Loucy (cell line): ENCODE measurements around the gene ACTA2.

ENCODE experiments used
- H2AFZ ChIP-seq: fragments of 200-600 bp; sonication (generic); 2 replicates; pipeline ENCODE4 v1.6.0; 2016; ENCODE audit warnings: antibody characterized with exemption, mild to moderate bottlenecking, low read length, moderate library complexity
- H3F3A ChIP-seq: fragments of 200-600 bp; 2 replicates; pipeline ENCODE4 v1.6.0; 2016; ENCODE audit warnings: antibody characterized with exemption, low read depth, mild to moderate bottlenecking
- H3K27me3 ChIP-seq: fragments of 200-600 bp; sonication (generic); 2 replicates; pipeline ENCODE4 v1.6.1; 2014; ENCODE audit warnings: low read length, mild to moderate bottlenecking; ENCODE audit not compliant: insufficient read depth, poor library complexity, severe bottlenecking
- H3K36me3 ChIP-seq: fragments of 200-600 bp; sonication (generic); 2 replicates; pipeline ENCODE4 v1.6.1; 2016; ENCODE audit warnings: low read length; ENCODE audit not compliant: insufficient read depth
- H3K4me1 ChIP-seq: fragments of 200-600 bp; sonication (generic); 2 replicates; pipeline ENCODE4 v1.5.1; 2014; ENCODE audit warnings: low read length, mild to moderate bottlenecking; ENCODE audit not compliant: insufficient read depth, poor library complexity, severe bottlenecking
- H3K4me2 ChIP-seq: fragments of 200-600 bp; sonication (generic); 2 replicates; pipeline ENCODE4 v1.6.0; 2014; ENCODE audit warnings: antibody characterized with exemption, low read length, low read depth, mild to moderate bottlenecking; ENCODE audit not compliant: poor library complexity, severe bottlenecking
- H3K4me3 ChIP-seq: fragments of 200-600 bp; sonication (generic); 2 replicates; pipeline ENCODE4 v1.5.1; 2014; ENCODE audit warnings: low read length, mild to moderate bottlenecking, mixed read lengths; ENCODE audit not compliant: poor library complexity, severe bottlenecking
- H3K79me2 ChIP-seq: fragments of 200-600 bp; sonication (generic); 2 replicates; pipeline ENCODE4 v1.6.1; 2014; ENCODE audit warnings: low read length; ENCODE audit not compliant: insufficient read depth
- H3K9ac ChIP-seq: fragments of 200-600 bp; sonication (generic); 2 replicates; pipeline ENCODE4 v1.6.0; 2014; ENCODE audit warnings: mild to moderate bottlenecking, low read depth, low read length, moderate library complexity; ENCODE audit not compliant: poor library complexity, severe bottlenecking
- H3K9me2 ChIP-seq: fragments of 200-600 bp; sonication (generic); replicated peaks from 2 replicates; pipeline ENCODE4 v1.6.1; 2016; ENCODE audit warnings: low read depth, low read length, mixed read lengths
- H3K9me3 ChIP-seq: fragments of 200-600 bp; sonication (generic); 2 replicates; pipeline ENCODE4 v1.6.1; 2014; ENCODE audit warnings: mild to moderate bottlenecking, antibody characterized with exemption, low read length, low read depth; ENCODE audit not compliant: insufficient read depth
- H4K20me1 ChIP-seq: fragments of 200-600 bp; sonication (generic); 2 replicates; pipeline ENCODE4 v1.6.0; 2014; ENCODE audit warnings: antibody characterized with exemption, low read length, mild to moderate bottlenecking; ENCODE audit not compliant: insufficient read depth, poor library complexity, severe bottlenecking
- EZH2phosphoT487 ChIP-seq: fragments of 200-600 bp; IDR thresholded peaks from 2 replicates; pipeline ENCODE4 v1.6.1; 2018; ENCODE audit warnings: antibody characterized with exemption, mild to moderate bottlenecking, moderate library complexity, borderline replicate concordance
- TF ChIP-seq, protein P1 (sequence below): fragments of 200-600 bp; sonication (generic); conservative IDR thresholded peaks from 2 replicates; pipeline ENCODE4 v1.5.1; 2014; ENCODE audit warnings: mild to moderate bottlenecking, antibody characterized with exemption, low read length

ACTA2 gene

GRCh38 chr10:88957381-88957780 is 4.8 kb upstream of the ACTA2 start:
- Histone ChIP-seq H3K9ac (no peak overlapping the region), H3K4me3 (no peak overlapping the region), H3K9me3 (no peaks in the 10 kb centered on the region), H3K79me2 (no peaks in the 10 kb centered on the region), H3F3A (no peaks in the 10 kb centered on the region), H3K9me2 (no peaks in the 10 kb centered on the region), H3K4me2 (no peak overlapping the region), H3K36me3 (no peaks in the 10 kb centered on the region), H3K4me1 (peaks cover 8% of the 10 kb centered on the region), H3K27me3 (peaks cover 5% of the 10 kb centered on the region), H2AFZ (no peak overlapping the region), H4K20me1 (no peaks in the 10 kb centered on the region)
- TF ChIP-seq, protein P1, sequence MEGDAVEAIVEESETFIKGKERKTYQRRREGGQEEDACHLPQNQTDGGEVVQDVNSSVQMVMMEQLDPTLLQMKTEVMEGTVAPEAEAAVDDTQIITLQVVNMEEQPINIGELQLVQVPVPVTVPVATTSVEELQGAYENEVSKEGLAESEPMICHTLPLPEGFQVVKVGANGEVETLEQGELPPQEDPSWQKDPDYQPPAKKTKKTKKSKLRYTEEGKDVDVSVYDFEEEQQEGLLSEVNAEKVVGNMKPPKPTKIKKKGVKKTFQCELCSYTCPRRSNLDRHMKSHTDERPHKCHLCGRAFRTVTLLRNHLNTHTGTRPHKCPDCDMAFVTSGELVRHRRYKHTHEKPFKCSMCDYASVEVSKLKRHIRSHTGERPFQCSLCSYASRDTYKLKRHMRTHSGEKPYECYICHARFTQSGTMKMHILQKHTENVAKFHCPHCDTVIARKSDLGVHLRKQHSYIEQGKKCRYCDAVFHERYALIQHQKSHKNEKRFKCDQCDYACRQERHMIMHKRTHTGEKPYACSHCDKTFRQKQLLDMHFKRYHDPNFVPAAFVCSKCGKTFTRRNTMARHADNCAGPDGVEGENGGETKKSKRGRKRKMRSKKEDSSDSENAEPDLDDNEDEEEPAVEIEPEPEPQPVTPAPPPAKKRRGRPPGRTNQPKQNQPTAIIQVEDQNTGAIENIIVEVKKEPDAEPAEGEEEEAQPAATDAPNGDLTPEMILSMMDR = no peak
- TF ChIP-seq EZH2phosphoT487 = no peak

- Histone ChIP-seq H3K36me3 (no peaks in the 10 kb centered on the region), H3K79me2 (no peaks in the 10 kb centered on the region), H3K9me3 (no peaks in the 10 kb centered on the region), H2AFZ (no peak overlapping the region), H3F3A (no peaks in the 10 kb centered on the region), H3K9me2 (no peaks in the 10 kb centered on the region), H3K27me3 (no peaks in the 10 kb centered on the region), H4K20me1 (no peaks in the 10 kb centered on the region), H3K9ac (no peak overlapping the region), H3K4me2 (no peak overlapping the region), H3K4me3 (no peak overlapping the region), H3K4me1 (peaks cover 18% of the 10 kb centered on the region)
- TF ChIP-seq, protein P1 = no peak
- TF ChIP-seq EZH2phosphoT487 = no peak
These were observed 2.0 kb upstream of the ACTA2 start for GRCh38 chr10:88954458-88955083.

GRCh38 chr10:88953662-88954061 is 1.1 kb upstream of the ACTA2 start:
- Histone ChIP-seq H3F3A (no peaks in the 10 kb centered on the region), H3K36me3 (no peaks in the 10 kb centered on the region), H3K27me3 (no peaks in the 10 kb centered on the region), H3K79me2 (no peaks in the 10 kb centered on the region), H3K9me2 (no peaks in the 10 kb centered on the region), H3K9ac (no peak overlapping the region), H3K4me1 (peaks cover 18% of the 10 kb centered on the region), H2AFZ (no peak overlapping the region), H3K4me3 (no peak overlapping the region), H3K9me3 (no peaks in the 10 kb centered on the region), H3K4me2 (no peak overlapping the region), H4K20me1 (no peaks in the 10 kb centered on the region)
- no peak for TF ChIP-seq EZH2phosphoT487
- TF ChIP-seq, protein P1 = no peak
